ENCODE results near the gene HBQ1. TPM values are rescaled to one million over a fixed set of nuclear protein-coding genes. Genes with fewer than 3 reads are reported as not detected.
"Not testable (repeated sequence)": the region's sequence is repeated elsewhere in the genome, so short reads cannot be mapped to it uniquely, and the experiment has no call there.

The HBQ1 gene
- total and polyA plus RNA-seq, 4 experiments from 2014 or later = not detected

GRCh38 chr16:220021-220420, 39.8 kb downstream of the HBQ1 start:
- Histone ChIP-seq H3K27ac (ENCODE audit: low read depth, low read length) (no peak overlapping the region), H3K36me3 (ENCODE audit: insufficient read depth, low read length) (peaks cover 37% of the 10 kb centered on the region), H3K9me3 (ENCODE audit: control insufficient read depth in 1 of 2, low read length in 2 of 2) (no peaks in the 10 kb centered on the region), H3K4me1 (ENCODE audit: insufficient read depth, low read length) (no peaks in the 10 kb centered on the region), H3K4me3 (ENCODE audit: low read length in 2 of 2) (no peak overlapping the region), H3K27me3 (ENCODE audit: insufficient read depth, low read length) (no peaks in the 10 kb centered on the region)
- ChIA-PET CTCF (ENCODE audit: partially characterized antibody) (no interaction called here), POLR2A (ENCODE audit: partially characterized antibody) (no interaction called here)
- peaks cover 0 to 2% (median 0%) of the 10 kb centered on the region in 8 donors for H3K9me3 Mint-ChIP-seq
- no peak overlapping the region for H3K4me3 Mint-ChIP-seq
- H3K36me3 Mint-ChIP-seq = peaks cover 26 to 50% of the 10 kb centered on the region in 2 donors
- H3K4me1 Mint-ChIP-seq = peaks cover 8 to 14% (median 11%) of the 10 kb centered on the region in 4 donors
- no peaks in the 10 kb centered on the region for H3K27me3 Mint-ChIP-seq
- no peak for DNase-seq
- intact Hi-C loops (cut with micrococcal nuclease) = no loop called here
- H3K27ac Mint-ChIP-seq = no peak overlapping the region

DNA sequence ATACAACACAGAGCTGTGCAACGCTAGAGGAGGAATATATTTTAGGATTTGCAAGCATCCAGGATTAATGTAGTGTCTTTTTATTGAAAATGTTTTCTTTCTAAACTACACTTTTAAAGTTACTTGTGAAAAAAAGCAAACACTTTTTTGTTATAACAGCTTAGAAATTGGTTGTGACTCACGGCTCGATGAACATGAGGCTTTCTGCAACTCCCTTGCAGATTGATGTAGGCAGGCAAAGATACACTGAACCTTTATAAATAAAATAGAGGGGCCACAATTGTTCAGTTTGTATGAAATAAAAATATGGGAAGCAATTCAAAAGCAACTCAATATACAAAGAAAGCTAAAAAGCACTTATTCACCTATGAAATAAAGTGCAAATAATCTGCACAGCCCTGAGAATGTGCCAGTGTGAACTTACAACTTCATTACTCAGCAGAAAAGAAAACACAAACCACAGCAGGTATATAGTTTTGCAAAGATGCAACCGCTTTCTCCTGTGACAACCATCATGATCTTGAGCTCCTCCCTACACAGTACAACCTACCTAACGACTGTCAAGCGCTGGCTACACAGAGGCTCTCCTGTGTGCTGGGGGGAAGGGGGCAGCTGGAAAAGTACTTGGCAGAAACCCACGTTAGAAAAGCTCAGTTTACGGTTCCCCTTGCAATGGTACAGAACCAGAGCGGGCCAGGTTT, 48.0 kb downstream of the HBQ1 start:
- CTCF ChIA-PET (ENCODE audit: partially characterized antibody) = interaction anchor here (0.7 to 2.3 kb wide), 6 partner anchors 16 to 134 kb away, joined by 3 to 13 read pairs (median 8); partner anchors contain the start of gene AXIN1
- Mint-ChIP-seq H3K36me3 (peaks cover 16 to 38% of the 10 kb centered on the region in 2 donors), H3K4me3 (peak overlapping the region; percentile 86 to 96 (median 90)), H3K27ac (peak overlapping the region; percentile 89 to 98 (median 95)), H3K4me1 (peaks cover 15 to 40% (median 33%) of the 10 kb centered on the region in 4 donors), H3K27me3 (no peaks in the 10 kb centered on the region), H3K9me3 (no peaks in the 10 kb centered on the region)
- H3K9me3 ChIP-seq (ENCODE audit: control insufficient read depth in 1 of 2, low read length in 2 of 2) = no peaks in the 10 kb centered on the region
- intact Hi-C loops (cut with micrococcal nuclease) = no loop called here
- H3K27ac ChIP-seq (ENCODE audit: low read depth, low read length) = peak overlapping the region; percentile 97
- H3K27me3 ChIP-seq (ENCODE audit: insufficient read depth, low read length) = no peaks in the 10 kb centered on the region
- peaks cover 27% of the 10 kb centered on the region for H3K36me3 ChIP-seq (ENCODE audit: insufficient read depth, low read length)
- peak in 2 of 5 donors; percentile 24 to 29 for DNase-seq
- peak overlapping the region; percentile 48 to 84 for H3K4me3 ChIP-seq (ENCODE audit: low read length in 2 of 2)
- POLR2A ChIA-PET (ENCODE audit: partially characterized antibody) = interaction anchor here (1.1 to 2.9 kb wide), 10 partner anchors 14 to 173 kb away, joined by 3 to 25 read pairs (median 4); partner anchors contain the start of genes AXIN1, DECR2, HBQ1 and MRPL28
- H3K4me1 ChIP-seq (ENCODE audit: insufficient read depth, low read length) = peaks cover 23% of the 10 kb centered on the region

GRCh38 chr16:228852-229730, 48.8 kb downstream of the HBQ1 start, which contains the start of gene LUC7L:
TSS of gene LUC7L (minus strand) at chr16:229449. CDS start at chr16:229339, 110 bp downstream.
- H3K4me1 Mint-ChIP-seq = peaks cover 15 to 41% (median 33%) of the 10 kb centered on the region in 4 donors

GRCh38 chr16:229731-230281, 49.5 kb downstream of the HBQ1 start:
- intact Hi-C loops (cut with micrococcal nuclease) = loop anchor here (5.0 kb wide), 1 partner anchor 93 kb away; the partner anchor contains the start of gene NPRL3
- no peak for DNase-seq
- Histone ChIP-seq H3K36me3 (ENCODE audit: insufficient read depth, low read length) (peaks cover 25% of the 10 kb centered on the region), H3K4me3 (ENCODE audit: low read length in 2 of 2) (peak overlapping the region in 1 of 2 donors; percentile 84), H3K9me3 (ENCODE audit: control insufficient read depth in 1 of 2, low read length in 2 of 2) (no peaks in the 10 kb centered on the region), H3K27ac (ENCODE audit: low read depth, low read length) (peak overlapping the region; percentile 97), H3K27me3 (ENCODE audit: insufficient read depth, low read length) (no peaks in the 10 kb centered on the region), H3K4me1 (ENCODE audit: insufficient read depth, low read length) (peaks cover 23% of the 10 kb centered on the region)
- POLR2A ChIA-PET (ENCODE audit: partially characterized antibody) = interaction anchor here (0.9 to 2.9 kb wide), 8 partner anchors 23 to 172 kb away, joined by 3 to 25 read pairs (median 5); partner anchors contain the start of genes AXIN1, DECR2 and MRPL28
- Mint-ChIP-seq H3K36me3 (peaks cover 16 to 39% of the 10 kb centered on the region in 2 donors), H3K27ac (peak overlapping the region in 6 of 7 donors; percentile 86 to 98 (median 96)), H3K9me3 (no peaks in the 10 kb centered on the region), H3K4me3 (peak overlapping the region; percentile 28 to 92 (median 87)), H3K4me1 (peaks cover 17 to 46% (median 36%) of the 10 kb centered on the region in 4 donors), H3K27me3 (no peaks in the 10 kb centered on the region)
- CTCF ChIA-PET (ENCODE audit: partially characterized antibody) = interaction anchor here (1.0 to 1.1 kb wide), 2 partner anchors 123 kb away, joined by 3 to 4 read pairs; no protein-coding TSS in a partner anchor

More at GRCh38 chr16:228852-229730, 48.8 kb downstream of the HBQ1 start, which contains the start of gene LUC7L:
- Histone ChIP-seq H3K27me3 (ENCODE audit: insufficient read depth, low read length) (no peaks in the 10 kb centered on the region), H3K4me3 (ENCODE audit: low read length in 2 of 2) (peak within 1 kb of the TSS; percentile 48 to 84), H3K9me3 (ENCODE audit: control insufficient read depth in 1 of 2, low read length in 2 of 2) (no peaks in the 10 kb centered on the region), H3K4me1 (ENCODE audit: insufficient read depth, low read length) (peaks cover 23% of the 10 kb centered on the region), H3K36me3 (ENCODE audit: insufficient read depth, low read length) (peaks cover 27% of the 10 kb centered on the region), H3K27ac (ENCODE audit: low read depth, low read length) (peak within 1 kb of the TSS; percentile 97)
- DNase-seq = peak; percentile 82 to 89 (median 85)
- Mint-ChIP-seq H3K36me3 (peaks cover 16 to 36% of the 10 kb centered on the region in 2 donors), H3K27me3 (no peaks in the 10 kb centered on the region), H3K27ac (peak within 1 kb of the TSS; percentile 91 to 98 (median 96)), H3K9me3 (no peaks in the 10 kb centered on the region), H3K4me3 (peak within 1 kb of the TSS; percentile 86 to 96 (median 90))
- intact Hi-C loops (cut with micrococcal nuclease) = no loop called here
- POLR2A ChIA-PET (ENCODE audit: partially characterized antibody) = interaction anchor here (0.9 to 2.9 kb wide), 12 partner anchors 15 to 172 kb away, joined by 3 to 25 read pairs (median 4); partner anchors contain the start of genes AXIN1, DECR2, HBQ1 and MRPL28
- CTCF ChIA-PET (ENCODE audit: partially characterized antibody) = interaction anchor here (1.0 to 2.3 kb wide), 6 partner anchors 21 to 133 kb away, joined by 3 to 13 read pairs (median 8); partner anchors contain the start of gene AXIN1

DNA sequence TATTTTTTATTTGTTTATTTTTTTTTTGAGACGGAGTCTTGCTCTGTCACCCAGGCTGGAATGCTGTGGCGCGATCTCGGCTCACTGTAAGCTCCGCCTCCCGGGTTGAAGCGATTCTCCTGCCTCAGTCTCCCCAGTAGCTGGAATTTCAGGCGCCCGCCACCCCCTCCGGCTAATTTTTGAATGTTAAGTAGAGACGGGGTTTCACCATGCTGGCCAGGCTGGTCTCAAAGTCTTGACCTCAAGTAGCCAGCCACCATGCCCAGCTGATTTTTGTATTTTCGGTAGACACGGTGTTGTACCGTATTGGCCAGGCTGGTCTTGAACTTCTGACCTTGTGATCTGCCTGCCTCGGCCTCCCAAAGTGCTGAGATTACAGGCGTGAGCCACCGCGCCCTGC, 50.1 kb downstream of the HBQ1 start:
- not testable (repeated sequence) for H3K27ac ChIP-seq (ENCODE audit: low read depth, low read length); H3K9me3 Mint-ChIP-seq; H3K27me3 Mint-ChIP-seq; H3K27me3 ChIP-seq (ENCODE audit: insufficient read depth, low read length); DNase-seq; H3K9me3 ChIP-seq (ENCODE audit: control insufficient read depth in 1 of 2, low read length in 2 of 2); H3K4me3 ChIP-seq (ENCODE audit: low read length in 2 of 2)
- Mint-ChIP-seq H3K4me3 (peak overlapping the region in 2 of 8 donors; percentile 46 to 83), H3K4me1 (peaks cover 18 to 51% (median 40%) of the 10 kb centered on the region in 4 donors), H3K27ac (peak overlapping the region in 3 of 7 donors; percentile 16 to 88 (median 43)), H3K36me3 (peaks cover 16 to 41% of the 10 kb centered on the region in 2 donors)
- CTCF ChIA-PET (ENCODE audit: partially characterized antibody) = interaction anchor here (1.0 kb wide), 1 partner anchor 123 kb away, joined by 4 read pairs; no protein-coding TSS in a partner anchor
- POLR2A ChIA-PET (ENCODE audit: partially characterized antibody) = interaction anchor here (1.8 kb wide), 1 partner anchor 140 kb away, joined by 6 read pairs; the partner anchor contains the start of gene MRPL28
- H3K36me3 ChIP-seq (ENCODE audit: insufficient read depth, low read length) = peaks cover 23% of the 10 kb centered on the region
- intact Hi-C loops (cut with micrococcal nuclease) = loop anchor here (5.0 kb wide), 1 partner anchor 93 kb away; the partner anchor contains the start of gene NPRL3
- H3K4me1 ChIP-seq (ENCODE audit: insufficient read depth, low read length) = peaks cover 23% of the 10 kb centered on the region
